Measurements from ENCODE around the gene TASP1.
"Not testable (repeated sequence)": the region's sequence is repeated elsewhere in the genome, so short reads cannot be mapped to it uniquely, and the experiment has no call there.

Gene TASP1

DNA sequence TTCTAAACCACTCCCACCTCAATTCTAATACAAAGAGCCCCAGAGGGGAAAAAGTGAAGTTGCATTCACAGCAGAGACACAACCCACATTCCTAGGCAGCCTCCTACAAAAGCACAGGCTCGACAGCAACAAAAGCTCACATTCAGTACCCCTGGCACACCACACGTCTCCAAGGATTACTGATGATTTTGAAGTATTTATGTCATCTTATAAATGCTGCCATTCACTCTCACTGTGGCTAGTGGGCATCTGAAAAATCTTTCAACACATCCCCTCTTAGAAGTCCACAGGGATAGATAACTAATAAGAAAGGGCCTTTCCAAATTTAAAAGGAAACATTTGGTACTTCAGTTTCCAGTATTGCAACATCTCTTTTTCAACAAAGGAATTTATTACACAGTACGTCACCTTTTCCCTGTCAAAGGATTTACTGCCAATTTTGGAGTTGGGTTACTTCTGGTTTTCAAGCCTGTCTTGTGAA lies 146.7 kb downstream of the TASP1 start:
- no peak for DNase-seq

DNA sequence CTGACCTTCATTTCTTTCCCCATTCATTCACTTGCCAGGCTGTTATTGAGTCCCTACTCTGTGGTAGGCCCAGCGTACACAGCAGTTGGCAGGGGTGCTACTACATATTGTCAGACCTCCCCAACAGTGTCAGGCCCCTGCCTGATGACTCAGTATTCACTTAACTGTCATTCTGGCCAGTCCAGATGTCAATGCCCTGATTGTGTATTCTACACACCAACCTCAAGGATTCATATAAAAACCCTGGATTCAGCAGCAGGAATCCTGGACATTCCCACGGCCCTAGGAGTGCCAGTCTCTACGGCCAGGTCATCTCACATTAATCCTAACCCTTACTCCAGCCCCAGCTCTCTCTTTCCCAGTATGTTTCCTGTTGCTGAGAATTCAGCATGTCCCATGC lies 151.5 kb downstream of the TASP1 start:
- no peak for DNase-seq

DNA sequence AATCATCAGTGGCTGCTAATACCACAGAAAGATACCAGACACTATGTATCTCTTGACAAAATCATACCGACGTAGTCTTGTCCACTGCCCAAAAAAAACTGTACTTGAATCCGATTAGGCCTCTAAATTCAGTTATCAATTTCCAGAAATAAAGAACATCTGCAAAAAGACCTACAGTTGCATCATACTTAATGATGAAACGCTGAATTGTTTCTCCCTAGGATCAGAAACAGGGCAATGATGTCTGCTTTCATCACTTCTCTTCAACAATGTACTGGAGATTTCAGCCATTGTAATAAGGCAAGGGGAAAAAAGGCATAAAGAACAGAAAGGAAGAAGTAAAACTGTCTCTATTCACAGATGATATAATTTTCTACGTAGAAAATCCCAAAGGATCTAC lies 152.0 kb downstream of the TASP1 start:
- no peak for DNase-seq

DNA sequence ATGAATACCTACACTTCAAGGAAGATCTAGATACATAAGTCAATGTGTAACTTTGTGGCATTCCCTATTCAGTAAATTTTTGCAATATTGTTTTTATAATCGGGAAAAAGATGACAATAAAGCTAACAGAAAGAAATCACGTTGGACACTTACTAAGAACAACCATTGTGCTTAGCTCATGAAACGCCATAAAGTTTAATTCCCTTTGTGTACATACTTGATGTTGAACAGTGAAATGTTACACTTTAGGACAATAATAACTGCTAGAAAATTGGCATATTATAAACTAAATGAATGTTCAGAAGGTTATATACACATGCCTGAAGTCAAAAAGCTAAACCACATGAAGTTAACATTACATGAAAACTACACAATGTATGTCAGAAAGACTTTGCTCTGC lies 153.2 kb downstream of the TASP1 start:
- no peak for DNase-seq

DNA sequence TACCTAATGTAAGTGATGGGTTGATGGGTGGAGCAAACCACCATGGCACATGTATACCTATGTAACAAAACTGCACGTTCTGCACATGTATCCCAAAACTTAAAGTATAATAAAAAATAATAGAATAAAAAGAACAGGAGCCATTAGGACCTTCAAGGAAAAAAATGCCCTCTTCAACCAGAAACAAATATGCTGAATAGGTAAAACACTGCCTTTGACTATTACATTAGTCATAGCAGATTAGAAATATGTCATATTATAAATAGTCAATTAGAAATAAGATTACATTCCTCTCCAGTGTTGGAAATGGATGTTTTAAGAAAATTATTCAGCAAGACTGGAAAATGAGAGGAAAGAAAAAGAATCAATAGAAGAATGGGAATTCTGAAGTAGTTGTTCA lies 153.7 kb downstream of the TASP1 start:
- DNase-seq: not testable (repeated sequence)

- DNase-seq: not testable (repeated sequence)
Observed at GRCh38 chr20:13483472-13483871, 155.3 kb downstream of the TASP1 start.

DNA sequence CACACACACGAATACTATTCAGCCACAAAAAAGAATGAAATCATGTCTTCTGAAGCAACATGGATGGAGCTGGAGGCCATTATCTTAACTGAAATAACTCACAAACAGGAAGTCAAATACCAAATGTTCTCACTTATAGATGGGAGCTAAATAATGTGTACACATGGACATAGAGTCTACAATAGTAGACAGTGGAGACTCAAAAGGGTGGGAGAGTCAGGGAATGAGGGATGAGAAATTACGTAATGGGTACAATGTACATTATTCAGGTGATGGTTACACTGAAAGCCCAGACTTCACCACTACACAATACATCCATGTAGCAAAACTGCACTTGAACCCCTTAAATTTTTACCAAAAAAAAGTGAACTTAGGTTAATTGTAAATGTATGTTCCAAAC lies 160.4 kb downstream of the TASP1 start:
- DNase-seq: no peak

DNA sequence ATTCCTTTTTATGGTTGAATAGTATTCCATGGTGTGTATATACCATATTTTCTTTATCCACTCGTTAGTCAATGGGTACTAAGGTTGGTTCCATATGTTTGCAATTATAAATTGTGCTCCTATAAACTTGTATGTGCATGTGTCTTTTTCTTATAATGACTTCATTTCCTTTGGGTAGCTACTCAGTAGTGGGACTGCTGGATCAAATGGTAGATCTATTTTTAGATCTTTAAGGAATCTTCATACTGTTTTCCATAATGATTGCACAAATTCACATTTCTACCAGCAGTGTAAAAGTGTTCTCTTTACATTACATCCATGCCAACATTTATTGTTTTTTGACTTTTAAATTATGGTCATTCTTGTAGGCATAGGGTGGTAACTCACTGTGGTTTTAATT lies 164.3 kb downstream of the TASP1 start:
- no peak for DNase-seq

DNA sequence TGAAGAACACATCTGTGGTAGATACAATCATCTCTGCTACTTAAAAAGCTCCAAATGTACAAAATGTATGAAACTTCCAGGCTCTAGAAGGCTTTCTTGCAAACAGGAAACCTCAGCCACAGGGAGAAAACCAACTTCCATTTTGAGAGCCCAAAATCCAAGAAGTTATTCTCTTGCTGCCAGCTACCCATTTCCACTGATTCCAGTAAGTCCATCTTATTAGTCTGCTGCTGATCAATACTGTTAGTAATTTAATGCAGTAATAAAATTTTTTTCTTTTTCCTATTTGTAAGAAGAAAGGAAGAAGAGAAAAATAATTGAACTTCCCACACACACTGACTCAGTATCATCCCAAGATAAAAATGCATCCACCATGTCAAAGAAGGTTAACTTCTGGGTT lies 169.5 kb downstream of the TASP1 start:
- DNase-seq: no peak

DNA sequence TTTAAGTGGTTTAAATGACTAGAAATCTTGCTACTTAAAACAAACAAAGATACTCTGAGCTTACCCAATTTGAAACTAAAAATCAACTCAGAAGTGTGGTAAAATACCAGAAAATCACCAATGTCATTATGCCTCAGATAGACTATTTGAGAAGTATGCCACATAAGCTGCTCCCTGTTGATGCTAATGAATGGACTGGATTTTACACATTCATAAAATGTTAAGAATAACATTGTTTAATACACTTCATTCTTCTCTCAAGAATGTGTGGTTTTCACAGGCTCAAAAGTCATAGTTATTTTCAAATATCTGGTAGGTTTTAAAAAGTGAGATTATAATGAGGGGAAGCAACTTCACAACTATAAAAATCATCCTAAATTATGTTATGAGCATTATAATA lies 170.6 kb downstream of the TASP1 start:
- no peak for DNase-seq

DNA sequence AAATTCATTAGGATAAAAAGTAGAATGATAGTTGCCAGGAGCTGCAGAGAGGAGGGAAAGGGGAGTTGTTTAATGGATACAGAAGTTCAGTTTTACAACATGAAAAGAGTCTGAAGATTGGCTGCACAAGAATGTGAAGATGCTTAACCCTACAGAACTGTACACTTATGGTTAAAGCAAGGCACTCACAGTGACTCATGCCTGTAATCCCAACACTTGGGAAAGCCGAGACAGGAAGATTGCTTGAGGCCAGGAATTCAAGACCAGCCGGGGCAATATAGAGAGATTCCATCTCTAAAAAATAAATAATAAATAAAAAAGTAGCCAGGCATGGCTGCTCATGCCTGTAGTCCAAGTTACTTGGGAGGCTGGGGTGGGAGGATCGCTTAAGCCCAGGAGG lies 174.0 kb downstream of the TASP1 start:
- no peak for DNase-seq

GRCh38 chr20:13461849-13462458 lies 176.8 kb downstream of the TASP1 start:
- no peak for DNase-seq

DNA sequence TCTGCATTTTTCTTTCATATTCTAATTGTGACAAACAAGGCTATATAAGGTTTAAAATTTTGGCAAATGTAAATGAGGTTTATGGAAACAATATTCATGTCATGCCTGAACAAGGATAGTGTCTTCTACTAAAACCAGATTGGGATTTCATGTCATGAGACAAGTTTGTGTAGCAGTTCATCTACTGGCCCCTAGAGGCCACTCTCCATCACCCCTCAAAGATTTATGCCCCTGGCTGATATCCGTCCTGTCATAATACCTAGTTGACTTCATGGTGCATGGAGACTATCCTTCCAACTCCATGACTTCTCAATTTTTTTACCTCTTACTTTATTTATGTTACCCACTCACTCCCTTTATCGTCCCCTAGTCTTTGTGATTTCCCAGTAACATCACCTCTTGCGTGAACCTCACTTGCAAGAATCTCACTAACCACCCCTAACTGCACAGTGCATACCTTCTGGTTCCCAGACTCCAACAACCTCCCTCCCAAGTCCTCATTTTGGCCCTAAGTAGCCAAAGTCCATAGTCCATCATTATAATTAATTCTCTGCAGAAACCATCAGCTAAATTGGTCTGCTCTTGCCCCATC lies 179.8 kb downstream of the TASP1 start:
- no peak for DNase-seq

DNA sequence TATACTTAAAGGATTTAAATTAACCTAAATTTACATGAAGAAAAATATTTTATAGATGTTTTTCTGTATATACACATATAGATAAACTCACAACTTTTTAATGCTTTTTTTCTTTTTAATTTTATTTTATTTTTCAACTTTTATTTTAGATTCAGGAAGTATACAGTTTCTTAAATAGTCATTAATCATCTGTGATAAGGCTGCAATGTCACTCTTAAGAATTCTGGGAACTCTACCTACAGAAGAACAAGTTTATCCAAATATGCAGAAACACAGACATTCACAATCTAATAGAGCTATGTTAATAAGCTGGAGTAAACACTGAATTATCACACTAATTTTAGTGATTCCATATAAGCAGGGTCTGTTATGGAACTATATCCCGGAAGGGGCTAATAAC lies 181.2 kb downstream of the TASP1 start:
- no peak for DNase-seq

- DNase-seq: no peak
Observed at GRCh38 chr20:13455713-13456112, 183.0 kb downstream of the TASP1 start.

DNA sequence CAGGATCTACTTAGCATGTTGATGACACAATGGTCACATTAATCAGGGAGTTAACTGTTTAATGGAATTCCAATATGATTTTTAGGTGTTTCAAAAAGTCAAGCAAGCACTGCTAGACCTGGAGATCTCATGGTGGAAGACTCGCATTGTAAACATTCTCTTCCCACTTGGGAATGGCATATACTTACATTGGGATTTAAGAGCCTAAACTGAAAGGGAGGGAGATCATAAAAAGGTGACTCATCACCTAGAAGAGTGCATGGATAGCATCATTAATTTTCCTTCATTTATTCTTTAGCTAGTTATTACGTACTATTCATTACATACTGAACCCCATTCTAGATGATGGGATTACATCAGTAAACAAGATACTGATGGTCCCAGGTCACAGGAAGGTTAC lies 185.4 kb downstream of the TASP1 start:
- DNase-seq: no peak

DNA sequence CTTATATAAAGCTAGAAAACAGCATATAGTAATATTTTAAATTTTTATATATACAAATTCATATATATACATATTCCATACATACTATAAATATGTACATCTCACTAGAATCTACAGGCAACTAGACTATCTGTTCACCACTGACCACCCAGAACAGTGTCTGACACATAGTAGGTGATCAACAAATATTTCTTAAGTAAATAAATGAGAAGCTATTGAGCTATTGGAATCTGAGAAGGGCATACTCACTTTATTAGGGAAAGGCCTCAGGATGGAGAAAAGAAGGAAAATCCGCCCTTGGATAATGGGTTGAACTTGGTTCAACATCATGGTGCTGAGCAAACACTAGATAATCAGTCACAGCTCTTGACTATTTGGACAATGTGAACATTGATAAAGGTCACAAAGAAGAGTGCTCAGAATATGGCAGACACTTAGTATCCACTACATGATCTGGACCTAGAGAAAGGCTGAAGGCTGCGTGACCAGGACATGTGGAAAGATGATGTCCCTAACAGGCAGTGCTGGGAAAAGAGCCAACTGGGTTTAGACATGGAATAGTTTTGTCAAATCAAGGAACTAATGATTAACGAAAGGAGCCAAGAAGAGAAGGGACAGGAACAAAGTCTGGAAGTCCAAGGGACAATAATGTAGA lies 186.1 kb downstream of the TASP1 start:
- no peak for DNase-seq

- DNase-seq: no peak
Observed at GRCh38 chr20:13449868-13450434, 188.8 kb downstream of the TASP1 start.

- no peak for DNase-seq
Observed at GRCh38 chr20:13447385-13448180, 191.1 kb downstream of the TASP1 start.

GRCh38 chr20:13443690-13444089 lies 195.0 kb downstream of the TASP1 start:
- no peak for DNase-seq

GRCh38 chr20:13442986-13443385 lies 195.7 kb downstream of the TASP1 start:
- DNase-seq: no peak

DNA sequence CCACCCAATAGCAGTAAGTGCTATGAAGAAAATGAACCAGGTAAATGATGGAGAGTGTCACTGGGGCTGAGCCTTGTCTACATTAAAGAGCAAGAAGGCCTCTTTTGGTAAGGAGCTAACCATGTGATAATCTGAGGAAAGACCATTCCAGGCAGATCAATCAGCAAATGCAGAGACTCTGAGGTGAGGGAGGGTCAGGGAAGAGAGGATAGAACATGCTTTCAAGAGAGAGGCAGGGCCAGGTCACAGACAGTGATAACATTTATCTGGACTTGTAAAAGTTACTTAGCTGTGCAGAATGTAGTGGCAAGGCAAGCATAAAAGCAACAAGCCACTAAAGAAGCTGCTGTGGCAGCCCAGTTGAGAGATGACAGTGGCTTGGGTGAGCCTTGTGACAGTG lies 197.3 kb downstream of the TASP1 start:
- DNase-seq: no peak

DNA sequence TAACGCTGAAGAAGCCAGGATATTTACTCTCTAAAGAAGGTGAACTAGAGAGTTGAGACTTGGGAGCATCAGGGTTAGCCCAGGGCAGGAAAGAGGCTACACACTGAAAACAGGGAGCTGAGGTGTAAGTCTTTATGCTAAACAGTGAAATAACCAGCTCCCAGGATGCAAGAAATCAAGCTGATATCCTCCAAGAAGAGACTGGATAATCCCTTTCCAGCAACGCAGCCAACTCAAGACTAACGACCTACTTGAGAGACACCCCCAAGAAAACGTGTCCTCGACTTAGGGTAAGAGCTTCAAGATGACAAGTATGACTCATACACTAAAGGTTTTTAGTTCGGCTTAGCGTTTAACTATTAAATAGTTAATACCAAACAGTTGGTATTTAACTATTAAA lies 202.2 kb downstream of the TASP1 start:
- no peak for DNase-seq

All from activated gamma-delta T cell (primary cell).